Breast epithelium (tissue), 4 donors: ENCODE data around the gene DNAJB1. TPM values are rescaled to one million over a fixed set of nuclear protein-coding genes. Genes with fewer than 3 reads are reported as not detected.

Experiments used
- DNase-seq, 2 donors: peaks; one replicate each; pipeline ENCODE4 v3.0.0-alpha.2; 2019; ENCODE audit warnings: low spot score in 2 of 2
- H3K27ac ChIP-seq, 2 donors: fragments of 200-600 bp; sonication (generic) in 1 of 2; one replicate each; pipeline ENCODE4 v1.5.1; 2016 to 2019; ENCODE audit warnings: mild to moderate bottlenecking in 1 of 2
- H3K27me3 ChIP-seq, 2 donors: fragments of 200-600 bp; sonication (generic) in 1 of 2; one replicate each; pipeline versions ENCODE4 v1.5.1 to v1.6.0; 2017 to 2019; ENCODE audit warnings: control low read depth in 1 of 2, mild to moderate bottlenecking in 1 of 2
- H3K36me3 ChIP-seq: fragments of 200-600 bp; one replicate; pipeline ENCODE4 v1.5.1; 2019
- H3K4me1 ChIP-seq, 2 donors: fragments of 200-600 bp; sonication (generic); one replicate each; pipeline ENCODE4 v1.5.1; 2016 to 2019; ENCODE audit warnings: control low read depth in 1 of 2
- H3K4me3 ChIP-seq, 3 donors: fragments of 200-600 bp; sonication (generic); 1 replicate in 2 of 3; 2 replicates in 1 of 3; pipeline ENCODE4 v1.5.1; 2016 to 2019; ENCODE audit warnings: mild to moderate bottlenecking in 3 of 3, moderate library complexity in 2 of 3
- H3K9me3 ChIP-seq, 2 donors: fragments of 200-600 bp; sonication (generic) in 1 of 2; one replicate each; pipeline ENCODE4 v1.5.1; 2016 to 2019; ENCODE audit warnings: control low read depth in 1 of 2
- POLR2A ChIP-seq: fragments of 450-650 bp; IDR thresholded peaks from one replicate; pipeline ENCODE4 v1.6.1; 2016; ENCODE audit warnings: antibody characterized with exemption, mild to moderate bottlenecking, moderate library complexity
- POLR2AphosphoS5 ChIP-seq, 3 donors: sonication (generic); formaldehyde crosslinking; IDR thresholded peaks; one replicate each; pipeline ENCODE4 v1.6.1; 2017; ENCODE audit warnings: antibody characterized with exemption in 3 of 3
- intact Hi-C: fragments of 100-400 bp; cut with DNase I; formaldehyde crosslinking; loops from one replicate; pipeline ENCODE4 v1.15.1; 2023; ENCODE audit warnings: low total_unique reads
- total RNA-seq, 3 donors: library from RNA; depleted of rRNA; stranded (reverse); fragments of >200 nt; gene quantifications; one replicate each; pipeline ENCODE4 v1.1.0, GENCODE V29; 2016
- TF ChIP-seq, protein P1 (sequence below), 3 donors: fragments of 450-650 bp; IDR thresholded peaks; one replicate each; pipeline ENCODE4 v1.5.1; 2016 to 2017; ENCODE audit warnings: antibody characterized with exemption in 3 of 3, mild to moderate bottlenecking in 3 of 3, moderate library complexity in 3 of 3

Gene DNAJB1
- total RNA-seq, 3 donors from 2014 or later: 59.0 to 166 (median 102) TPM

DNA sequence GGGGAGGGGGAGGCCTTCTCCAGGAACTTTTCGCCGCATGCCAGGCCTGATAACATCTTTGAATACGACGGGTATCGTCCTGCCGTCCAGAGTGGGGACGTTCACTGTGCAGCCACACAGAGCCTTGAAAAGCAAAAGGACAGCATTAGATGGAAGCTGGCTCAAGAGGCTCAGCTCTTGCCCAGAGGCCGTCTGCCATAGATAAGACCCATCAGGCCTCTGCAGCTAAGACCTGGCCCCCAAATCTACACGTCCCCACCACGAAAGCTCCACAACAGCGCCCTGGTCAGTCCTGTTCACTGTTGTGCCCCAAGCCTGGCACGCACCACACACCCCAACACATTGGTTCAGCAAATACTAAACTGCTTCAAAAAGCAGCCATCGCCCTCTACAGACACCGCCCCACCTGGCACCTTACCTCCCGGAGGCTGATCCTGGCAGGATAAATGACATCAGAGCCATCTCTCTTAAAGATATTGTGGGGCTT is 2.1 kb downstream of the DNAJB1 start:
- TF ChIP-seq, protein P1, sequence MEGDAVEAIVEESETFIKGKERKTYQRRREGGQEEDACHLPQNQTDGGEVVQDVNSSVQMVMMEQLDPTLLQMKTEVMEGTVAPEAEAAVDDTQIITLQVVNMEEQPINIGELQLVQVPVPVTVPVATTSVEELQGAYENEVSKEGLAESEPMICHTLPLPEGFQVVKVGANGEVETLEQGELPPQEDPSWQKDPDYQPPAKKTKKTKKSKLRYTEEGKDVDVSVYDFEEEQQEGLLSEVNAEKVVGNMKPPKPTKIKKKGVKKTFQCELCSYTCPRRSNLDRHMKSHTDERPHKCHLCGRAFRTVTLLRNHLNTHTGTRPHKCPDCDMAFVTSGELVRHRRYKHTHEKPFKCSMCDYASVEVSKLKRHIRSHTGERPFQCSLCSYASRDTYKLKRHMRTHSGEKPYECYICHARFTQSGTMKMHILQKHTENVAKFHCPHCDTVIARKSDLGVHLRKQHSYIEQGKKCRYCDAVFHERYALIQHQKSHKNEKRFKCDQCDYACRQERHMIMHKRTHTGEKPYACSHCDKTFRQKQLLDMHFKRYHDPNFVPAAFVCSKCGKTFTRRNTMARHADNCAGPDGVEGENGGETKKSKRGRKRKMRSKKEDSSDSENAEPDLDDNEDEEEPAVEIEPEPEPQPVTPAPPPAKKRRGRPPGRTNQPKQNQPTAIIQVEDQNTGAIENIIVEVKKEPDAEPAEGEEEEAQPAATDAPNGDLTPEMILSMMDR (IDR thresholded peaks at IDR 0.05): no peak
- TF ChIP-seq POLR2A: no peak
- no peak for TF ChIP-seq POLR2AphosphoS5 (IDR thresholded peaks at IDR 0.05)
- DNase-seq: no peak
- H3K36me3 ChIP-seq: peaks cover 5% of the 10 kb centered on the region
- H3K4me1 ChIP-seq: peaks cover 7 to 17% of the 10 kb centered on the region in 2 donors
- H3K9me3 ChIP-seq: no peaks in the 10 kb centered on the region
- intact Hi-C loops: no loop called here
- peak overlapping the region; percentile 83 to 92 (median 89) for H3K4me3 ChIP-seq
- peak overlapping the region; percentile 99 to 100 for H3K27ac ChIP-seq
- H3K27me3 ChIP-seq: no peaks in the 10 kb centered on the region

DNA sequence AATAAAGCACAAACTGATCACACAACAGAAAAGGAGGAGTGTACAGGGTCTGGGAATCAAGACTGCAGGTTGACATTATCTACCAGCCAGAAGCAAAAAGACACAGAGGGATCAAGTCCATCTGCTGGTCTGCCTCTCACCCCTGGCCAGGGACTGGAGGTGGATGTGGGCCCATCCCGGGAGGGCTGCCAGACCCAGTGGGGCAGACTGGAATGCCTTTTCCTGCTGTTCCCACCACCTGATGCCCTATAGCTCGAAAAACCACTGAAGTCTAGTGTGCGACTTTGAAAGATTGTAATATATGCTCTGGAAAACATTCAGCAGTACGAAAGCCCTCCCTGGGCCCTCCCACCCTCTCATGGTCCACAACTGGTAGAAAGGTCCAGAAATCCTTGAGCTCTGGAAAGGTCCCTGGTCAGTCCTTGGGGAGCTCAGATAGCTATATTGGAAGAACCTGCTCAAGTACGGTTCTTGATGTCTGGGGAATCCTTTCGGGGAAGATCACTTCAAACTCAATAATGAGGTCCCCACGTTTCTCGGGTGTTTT is 2.6 kb downstream of the DNAJB1 start:
- TF ChIP-seq, protein P1 (IDR thresholded peaks at IDR 0.05): no peak
- TF ChIP-seq POLR2AphosphoS5 (IDR thresholded peaks at IDR 0.05): no peak
- no peak for TF ChIP-seq POLR2A
- Histone ChIP-seq H3K9me3 (no peaks in the 10 kb centered on the region), H3K27me3 (no peaks in the 10 kb centered on the region), H3K4me1 (peaks cover 7 to 17% of the 10 kb centered on the region in 2 donors), H3K4me3 (peak overlapping the region in 2 of 3 donors; percentile 89 to 92), H3K27ac (peak overlapping the region; percentile 99 to 100), H3K36me3 (peaks cover 5% of the 10 kb centered on the region)
- no peak for DNase-seq
- intact Hi-C loops: no loop called here

DNA sequence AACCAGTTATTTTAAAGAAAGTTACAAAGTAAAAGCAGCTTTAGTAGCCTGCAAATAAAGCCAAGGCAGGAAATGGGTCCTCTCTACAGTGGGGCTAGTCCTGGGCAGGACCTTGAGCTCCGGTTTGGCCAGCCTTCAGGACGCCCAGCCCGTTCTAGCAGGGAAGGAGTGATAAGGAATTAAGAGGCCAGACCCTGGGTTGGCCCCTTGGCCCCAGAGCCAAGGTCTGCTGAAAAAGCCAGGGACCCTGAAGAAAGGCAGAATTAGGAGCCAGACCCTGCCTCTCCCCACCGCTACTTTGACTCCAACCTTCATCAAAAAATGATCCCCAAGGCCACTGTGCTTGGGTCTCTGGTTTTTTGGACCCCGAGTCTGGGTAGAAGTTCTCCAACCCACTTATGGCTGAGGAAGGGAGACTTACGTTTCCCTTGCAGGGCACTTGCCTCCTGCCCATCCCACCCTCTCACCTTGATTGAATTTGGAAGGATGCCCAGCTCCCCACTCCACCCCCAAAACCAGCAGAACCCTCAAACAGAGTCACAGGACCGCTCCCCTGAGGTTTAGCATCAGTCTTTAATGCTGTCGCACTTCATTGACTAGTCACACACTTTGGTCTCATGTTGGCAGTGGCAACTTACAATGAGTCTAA is 3.9 kb downstream of the DNAJB1 start:
- Histone ChIP-seq H3K4me3 (no peak overlapping the region), H3K27ac (peak overlapping the region in 1 of 2 donors; percentile 100)
- TF ChIP-seq, protein P1 (IDR thresholded peaks at IDR 0.05): no peak
- TF ChIP-seq POLR2A (no peak), POLR2AphosphoS5 (IDR thresholded peaks at IDR 0.05) (no peak)

DNA sequence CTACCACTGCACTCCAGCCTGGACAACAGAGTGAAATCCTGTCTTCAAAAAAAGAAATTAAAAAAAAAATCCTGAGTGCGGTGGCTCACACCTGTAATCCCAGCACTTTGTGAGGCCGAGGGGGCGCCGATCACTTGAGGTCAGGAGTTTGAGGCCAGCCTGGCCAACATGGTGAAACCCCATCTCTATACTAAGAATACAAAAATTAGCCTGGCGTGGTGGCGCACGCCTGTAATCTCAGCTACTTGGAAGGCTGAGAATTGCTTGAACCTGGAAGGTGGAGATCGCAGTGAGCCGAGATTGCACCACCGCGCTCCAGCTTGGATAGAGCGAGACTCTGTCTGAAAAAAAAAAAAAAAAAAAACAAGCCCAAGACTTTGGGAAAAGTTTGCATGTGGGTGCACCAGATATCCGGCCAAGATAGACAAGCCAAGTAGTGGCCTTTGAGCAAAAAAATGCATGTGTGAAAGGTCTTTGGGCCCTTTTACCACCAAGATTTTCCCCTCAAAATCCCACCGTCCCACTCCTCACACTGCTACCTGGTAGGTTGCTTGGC is 5.7 kb downstream of the DNAJB1 start:
- H3K9me3 ChIP-seq: no peaks in the 10 kb centered on the region
- no peak overlapping the region for H3K4me3 ChIP-seq
- H3K36me3 ChIP-seq: peaks cover 5% of the 10 kb centered on the region
- TF ChIP-seq POLR2AphosphoS5 (IDR thresholded peaks at IDR 0.05): no peak
- no peak for TF ChIP-seq POLR2A
- TF ChIP-seq, protein P1 (IDR thresholded peaks at IDR 0.05): no peak
- no peak overlapping the region for H3K27ac ChIP-seq
- no peak for DNase-seq
- no peaks in the 10 kb centered on the region for H3K27me3 ChIP-seq
- intact Hi-C loops: no loop called here
- peaks cover 7 to 17% of the 10 kb centered on the region in 2 donors for H3K4me1 ChIP-seq

More for the DNA sequence above, 3.9 kb downstream of the DNAJB1 start:
- intact Hi-C loops: no loop called here
- peaks cover 5% of the 10 kb centered on the region for H3K36me3 ChIP-seq
- H3K9me3 ChIP-seq: no peaks in the 10 kb centered on the region
- no peaks in the 10 kb centered on the region for H3K27me3 ChIP-seq
- peaks cover 7 to 17% of the 10 kb centered on the region in 2 donors for H3K4me1 ChIP-seq
- DNase-seq: no peak

DNA sequence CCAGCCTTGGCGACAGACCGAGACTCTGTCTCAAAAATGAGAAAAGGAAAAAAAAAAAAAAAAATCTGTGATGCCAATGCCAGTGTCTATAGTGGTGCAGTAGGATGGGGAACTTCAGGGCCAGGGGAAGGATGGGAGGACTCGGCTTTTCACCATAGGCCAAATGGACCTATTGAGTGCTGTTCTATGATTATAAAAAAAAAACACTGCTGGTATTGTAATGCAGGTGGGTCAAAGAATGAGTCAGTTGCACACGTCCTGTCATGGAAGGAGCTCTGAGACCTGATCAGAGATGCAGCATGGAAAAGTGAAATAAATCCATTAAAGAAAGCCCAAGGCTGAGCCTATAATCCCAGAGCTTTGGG is 7.0 kb downstream of the DNAJB1 start:
- peaks cover 7 to 9% of the 10 kb centered on the region in 2 donors for H3K4me1 ChIP-seq
- H3K9me3 ChIP-seq: no peaks in the 10 kb centered on the region
- H3K27me3 ChIP-seq: no peaks in the 10 kb centered on the region
- no peak for DNase-seq
- H3K27ac ChIP-seq: peak overlapping the region in 1 of 2 donors; percentile 64
- H3K36me3 ChIP-seq: peaks cover 5% of the 10 kb centered on the region
- intact Hi-C loops: no loop called here
- no peak overlapping the region for H3K4me3 ChIP-seq
- TF ChIP-seq, protein P1 (IDR thresholded peaks at IDR 0.05): no peak
- no peak for TF ChIP-seq POLR2AphosphoS5 (IDR thresholded peaks at IDR 0.05)
- TF ChIP-seq POLR2A: no peak
